GM12865 (cell line): ENCODE measurements around the gene NOXO1.

Source experiments
- DNase-seq: peaks from one replicate; pipeline ENCODE4 v3.0.0; 2010; ENCODE audit warnings: low read depth
- H3K4me3 ChIP-seq: 2 replicates; pipeline ENCODE4 v1.5.1; 2011; ENCODE audit warnings: mild to moderate bottlenecking, low read depth, low read length, control low read depth
- CTCF ChIP-seq: IDR thresholded peaks from 2 replicates; pipeline ENCODE4 v1.5.1; 2011; ENCODE audit warnings: low read length, control low read depth, low read depth, inconsistent platforms; ENCODE audit not compliant: insufficient read depth; ENCODE audit errors: missing control alignments

NOXO1 gene

DNA sequence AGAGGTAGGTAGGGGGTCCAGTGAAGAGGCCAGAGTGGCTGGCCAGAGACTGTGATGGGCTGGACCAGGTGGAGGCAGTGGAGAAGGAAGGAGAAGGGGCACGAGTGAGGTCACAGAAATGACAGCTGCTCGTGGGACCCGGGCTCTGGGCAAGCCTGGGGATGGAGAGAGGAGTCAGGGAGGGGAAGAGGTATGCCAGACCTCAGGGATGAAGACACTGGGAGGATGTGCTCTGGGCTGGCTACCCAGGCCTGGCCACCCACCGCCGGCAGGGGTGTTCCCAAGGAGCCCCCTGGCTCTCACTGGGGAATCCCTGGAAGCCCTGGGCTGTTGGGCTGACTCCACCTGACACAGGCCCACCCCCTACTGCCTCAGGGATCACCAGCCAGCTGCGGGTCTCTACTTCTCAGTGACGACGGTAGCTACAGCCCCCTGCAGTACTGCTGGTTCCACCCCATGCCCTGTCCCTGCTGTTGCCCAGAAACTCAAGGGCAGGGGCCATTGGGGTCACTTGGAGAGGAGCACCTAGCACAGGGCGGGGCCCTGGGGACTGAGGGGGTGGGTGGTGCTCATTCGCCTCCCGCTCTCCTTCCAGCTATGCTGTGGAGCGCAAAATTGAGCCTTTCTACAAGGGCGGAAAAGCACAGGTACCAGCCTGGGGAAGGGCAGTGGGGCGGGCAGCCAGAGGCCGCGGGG lies 7.7 kb downstream of the NOXO1 start:
- no peak overlapping the region for H3K4me3 ChIP-seq
- no peak for DNase-seq
- no peak for TF ChIP-seq CTCF

DNA sequence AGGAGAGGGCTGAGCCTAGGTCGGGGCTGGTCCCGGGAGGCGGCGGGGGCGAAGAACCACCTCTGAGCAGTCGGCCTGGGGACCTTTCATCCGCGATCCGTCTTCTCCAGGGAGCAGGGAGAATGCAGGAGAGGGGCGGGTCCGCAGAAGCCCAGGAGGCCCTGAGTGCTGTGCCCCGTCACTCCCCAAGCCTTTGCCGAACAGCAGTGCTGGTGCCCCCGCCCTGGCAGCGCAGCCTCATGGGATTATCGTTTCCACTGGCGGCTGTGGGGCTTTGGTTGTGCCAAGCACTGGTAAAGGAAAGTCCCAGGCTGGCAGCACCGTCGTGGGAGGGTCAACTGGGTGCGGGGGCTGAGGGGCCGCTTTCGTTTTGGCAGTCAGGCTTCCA lies 8.8 kb downstream of the NOXO1 start:
- H3K4me3 ChIP-seq: peak overlapping the region; percentile 71
- TF ChIP-seq CTCF: no peak
- no peak for DNase-seq

DNA sequence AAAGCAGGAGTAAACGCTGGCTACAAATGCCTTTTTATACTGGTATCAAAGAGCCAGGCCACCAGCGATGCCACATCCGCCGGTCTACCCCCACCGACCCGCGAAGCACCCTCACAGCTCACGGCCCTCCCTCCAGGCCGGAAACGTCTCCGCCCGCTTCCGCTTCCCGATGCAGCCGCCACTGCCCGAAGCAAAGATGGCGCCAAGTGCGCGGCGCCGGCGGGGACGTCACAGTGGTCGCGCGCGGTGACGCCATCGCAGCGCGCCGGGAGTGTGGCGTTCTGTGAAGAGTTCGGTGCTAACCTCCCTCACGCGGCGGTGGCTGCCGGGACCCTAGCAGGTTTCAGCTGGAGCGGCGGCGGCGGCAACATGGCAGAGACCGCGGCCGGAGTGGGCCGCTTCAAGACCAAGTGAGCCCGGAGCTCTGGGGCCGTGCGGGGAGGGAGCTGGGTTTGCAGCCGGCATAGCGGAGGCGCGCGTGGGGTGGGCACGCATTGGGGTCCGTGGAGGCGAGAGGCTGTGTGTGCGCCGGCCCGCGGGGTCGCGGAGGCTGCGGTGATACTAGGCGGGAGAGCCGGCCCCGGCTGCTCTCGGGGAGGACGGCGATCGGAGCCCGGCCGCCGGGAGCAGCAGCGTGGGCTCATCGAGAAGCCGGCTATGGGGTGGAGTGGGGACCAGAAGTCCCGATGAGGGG lies 9.3 kb downstream of the NOXO1 start, which contains the start of gene TBL3:
TSS of gene TBL3 (plus strand) at position 258 of the 694 bp plus-strand sequence. CDS start at position 370, 112 bp downstream.
- peak; percentile 98 for DNase-seq
- TF ChIP-seq CTCF: no peak

GRCh38 chr16:1968146-1968953 lies 12.9 kb downstream of the NOXO1 start:
- no peak overlapping the region for H3K4me3 ChIP-seq
- no peak for TF ChIP-seq CTCF
- no peak for DNase-seq

More for the DNA sequence above, 9.3 kb downstream of the NOXO1 start, which contains the start of gene TBL3:
- H3K4me3 ChIP-seq: peak within 1 kb of the TSS; percentile 71

- DNase-seq: no peak
- no peak for TF ChIP-seq CTCF
- H3K4me3 ChIP-seq: peak within 1 kb of the TSS; percentile 79
These were observed 14.8 kb downstream of the NOXO1 start, which contains the start of gene RNF151 for GRCh38 chr16:1966460-1966859. Gene RNF151 (plus strand): TSS chr16:1966856. CDS start chr16:1966882, 26 bp downstream.

GRCh38 chr16:1965396-1966001 lies 15.8 kb downstream of the NOXO1 start:
- TF ChIP-seq CTCF: no peak
- no peak for DNase-seq
- H3K4me3 ChIP-seq: peak overlapping the region; percentile 79
